Muscle layer of duodenum (tissue), 2 donors: Measurements from ENCODE around the gene TSPAN12.
"Not testable (repeated sequence)": the region's sequence is repeated elsewhere in the genome, so short reads cannot be mapped to it uniquely, and the experiment has no call there.

Experiments used
- H3K27ac ChIP-seq: one replicate; pipeline ENCODE4 v1.7.0; 2013; ENCODE audit warnings: mild to moderate bottlenecking, low read length
- H3K27me3 ChIP-seq: one replicate; pipeline ENCODE4 v1.7.0; 2013; ENCODE audit warnings: low read depth, mild to moderate bottlenecking, control low read depth, low read length
- H3K36me3 ChIP-seq, 2 donors: one replicate each; pipeline ENCODE4 v1.7.0; 2013; ENCODE audit warnings: low read length in 2 of 2, control low read depth in 1 of 2, mild to moderate bottlenecking in 1 of 2; ENCODE audit not compliant: insufficient read depth in 2 of 2, control insufficient read depth in 1 of 2
- H3K4me1 ChIP-seq, 2 donors: one replicate each; pipeline ENCODE4 v1.7.0; 2013; ENCODE audit warnings: low read length in 2 of 2, mild to moderate bottlenecking in 2 of 2, control low read depth in 1 of 2, moderate library complexity in 1 of 2; ENCODE audit not compliant: insufficient read depth in 2 of 2, control insufficient read depth in 1 of 2
- H3K4me3 ChIP-seq, 2 donors: one replicate each; pipeline ENCODE4 v1.7.0; 2013; ENCODE audit warnings: low read length in 2 of 2, low read depth in 1 of 2, mild to moderate bottlenecking in 1 of 2
- H3K9me3 ChIP-seq, 2 donors: one replicate each; pipeline ENCODE4 v1.7.0; 2013; ENCODE audit warnings: low read length in 2 of 2, control low read depth in 1 of 2, mild to moderate bottlenecking in 1 of 2; ENCODE audit not compliant: control insufficient read depth in 1 of 2
- donor health status: healthy.

The TSPAN12 gene

GRCh38 chr7:120799813-120800475, 58.0 kb downstream of the TSPAN12 start:
- no peaks in the 10 kb centered on the region for H3K4me1 ChIP-seq
- peaks cover 0 to 3% of the 10 kb centered on the region in 2 donors for H3K9me3 ChIP-seq
- H3K4me3 ChIP-seq = no peak overlapping the region
- no peaks in the 10 kb centered on the region for H3K27me3 ChIP-seq
- no peak overlapping the region for H3K27ac ChIP-seq
- no peaks in the 10 kb centered on the region for H3K36me3 ChIP-seq

DNA sequence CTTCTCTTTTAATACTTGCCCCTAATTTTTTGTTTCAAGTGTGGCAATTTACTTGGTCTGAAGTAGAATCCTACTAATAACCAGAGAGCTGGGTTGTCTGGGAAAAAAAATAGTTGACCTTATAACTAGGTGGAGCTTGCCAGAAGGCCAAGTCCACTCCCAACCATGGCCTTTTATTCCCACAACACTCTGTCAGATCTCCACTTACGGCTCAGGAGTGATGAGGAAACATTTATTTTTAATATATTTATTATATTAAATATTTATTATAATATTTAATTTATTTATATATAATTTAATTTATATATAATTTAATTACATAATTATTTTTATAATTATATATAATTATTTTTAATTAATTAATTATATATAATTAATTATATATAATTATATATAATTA, 58.8 kb downstream of the TSPAN12 start:
- Histone ChIP-seq H3K4me1 (no peaks in the 10 kb centered on the region), H3K27me3 (no peaks in the 10 kb centered on the region), H3K9me3 (peaks cover 0 to 3% of the 10 kb centered on the region in 2 donors), H3K36me3 (no peaks in the 10 kb centered on the region), H3K27ac (no peak overlapping the region), H3K4me3 (no peak overlapping the region)

GRCh38 chr7:120797026-120797645, 60.8 kb downstream of the TSPAN12 start:
- Histone ChIP-seq H3K9me3 (peaks cover 0 to 3% of the 10 kb centered on the region in 2 donors), H3K27ac (no peak overlapping the region)

DNA sequence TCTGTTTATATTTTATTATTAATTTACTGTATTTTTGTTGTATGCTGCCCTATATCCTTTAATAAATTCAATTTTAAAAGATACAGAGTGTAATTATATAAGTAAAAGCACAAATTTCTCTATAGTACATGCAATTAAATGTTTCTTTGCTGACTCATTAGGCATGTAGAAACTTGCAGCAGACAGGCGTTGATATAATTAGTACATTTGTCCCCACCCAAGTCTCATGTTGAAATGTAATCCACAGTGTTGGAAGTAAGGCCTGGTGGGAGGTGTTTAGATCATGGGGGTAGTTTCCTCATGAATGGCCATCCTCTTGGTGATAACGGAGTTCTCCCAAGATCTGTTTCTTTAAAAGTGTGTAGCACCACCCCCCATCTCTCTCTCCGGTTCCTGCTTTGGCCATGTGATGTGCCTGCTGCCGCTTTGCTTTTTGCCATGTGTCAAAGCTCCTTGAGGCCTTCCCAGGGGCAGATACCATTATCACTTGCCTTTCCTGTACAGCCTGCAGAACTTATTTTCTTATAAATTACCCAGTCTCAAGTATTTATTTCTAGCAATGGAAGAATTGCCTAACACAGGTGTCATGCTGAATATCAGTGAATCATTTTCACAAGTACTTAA, 63.7 kb downstream of the TSPAN12 start:
- H3K36me3 ChIP-seq = no peaks in the 10 kb centered on the region
- no peaks in the 10 kb centered on the region for H3K27me3 ChIP-seq
- no peak overlapping the region for H3K4me3 ChIP-seq
- no peak overlapping the region for H3K27ac ChIP-seq
- peaks cover 0 to 6% of the 10 kb centered on the region in 2 donors for H3K4me1 ChIP-seq
- H3K9me3 ChIP-seq = peaks cover 0 to 3% of the 10 kb centered on the region in 2 donors

More at GRCh38 chr7:120797026-120797645, 60.8 kb downstream of the TSPAN12 start:
- H3K27me3 ChIP-seq = no peaks in the 10 kb centered on the region
- H3K4me1 ChIP-seq = peaks cover 0 to under 1% of the 10 kb centered on the region in 2 donors
- H3K4me3 ChIP-seq = no peak overlapping the region
- no peaks in the 10 kb centered on the region for H3K36me3 ChIP-seq

DNA sequence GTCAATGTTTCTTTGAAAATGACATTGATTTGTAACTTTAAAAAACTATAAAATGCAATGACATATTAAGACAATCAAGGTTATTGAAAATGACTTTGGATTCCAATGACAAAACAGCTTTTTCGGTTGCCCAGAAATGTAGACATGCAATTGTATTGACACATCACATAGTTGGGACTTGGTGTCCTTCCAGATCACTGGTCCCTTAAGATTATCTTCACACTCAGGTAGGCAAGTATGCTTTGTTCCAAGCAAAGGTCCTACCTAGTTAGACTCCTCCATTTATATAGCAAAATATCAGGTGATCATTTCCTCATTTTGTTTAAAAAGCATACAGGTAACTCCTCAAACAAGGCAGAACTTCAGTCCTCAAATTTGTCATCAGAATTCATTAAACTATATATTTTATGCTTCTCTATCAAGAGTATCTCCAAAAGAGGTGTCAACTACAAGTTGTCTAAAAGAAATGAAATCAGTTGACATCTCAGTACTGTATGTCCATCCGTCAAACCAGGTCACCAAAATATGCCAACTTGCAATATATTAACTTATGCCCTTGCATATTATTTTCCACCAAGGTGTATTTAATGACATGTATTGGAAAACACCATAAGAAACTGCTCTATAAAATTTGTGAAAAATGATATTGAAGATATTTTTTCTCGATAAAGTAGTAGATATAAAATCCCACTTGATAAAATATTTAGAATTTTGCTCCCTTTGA, 64.6 kb downstream of the TSPAN12 start:
- Histone ChIP-seq H3K4me3 (no peak overlapping the region), H3K4me1 (peaks cover 0 to 6% of the 10 kb centered on the region in 2 donors)

DNA sequence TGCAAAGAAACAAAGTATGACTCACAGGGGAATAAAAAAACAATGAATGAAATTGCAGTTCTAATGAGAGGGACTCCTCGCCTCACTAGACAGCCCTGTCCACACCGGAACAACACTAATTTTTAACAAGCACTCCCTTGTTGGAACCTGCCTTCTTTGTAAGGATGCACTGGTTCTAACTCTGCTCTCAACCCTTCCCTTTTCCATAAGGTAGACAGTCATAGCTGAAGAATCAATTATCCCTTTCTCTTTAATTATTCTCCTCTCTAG, 65.1 kb downstream of the TSPAN12 start:
- no peak overlapping the region for H3K4me3 ChIP-seq
- H3K27ac ChIP-seq = no peak overlapping the region
- no peaks in the 10 kb centered on the region for H3K27me3 ChIP-seq
- peaks cover 0 to 3% of the 10 kb centered on the region in 2 donors for H3K9me3 ChIP-seq
- peaks cover 0 to 6% of the 10 kb centered on the region in 2 donors for H3K4me1 ChIP-seq
- H3K36me3 ChIP-seq = peaks cover 0 to 3% of the 10 kb centered on the region in 2 donors

More for the DNA sequence above, 64.6 kb downstream of the TSPAN12 start:
- Histone ChIP-seq H3K9me3 (peaks cover 0 to 3% of the 10 kb centered on the region in 2 donors), H3K27me3 (no peaks in the 10 kb centered on the region), H3K27ac (no peak overlapping the region), H3K36me3 (peaks cover 0 to 3% of the 10 kb centered on the region in 2 donors)

- no peak overlapping the region for H3K4me3 ChIP-seq
These were observed 65.7 kb downstream of the TSPAN12 start for GRCh38 chr7:120792091-120792860.

DNA sequence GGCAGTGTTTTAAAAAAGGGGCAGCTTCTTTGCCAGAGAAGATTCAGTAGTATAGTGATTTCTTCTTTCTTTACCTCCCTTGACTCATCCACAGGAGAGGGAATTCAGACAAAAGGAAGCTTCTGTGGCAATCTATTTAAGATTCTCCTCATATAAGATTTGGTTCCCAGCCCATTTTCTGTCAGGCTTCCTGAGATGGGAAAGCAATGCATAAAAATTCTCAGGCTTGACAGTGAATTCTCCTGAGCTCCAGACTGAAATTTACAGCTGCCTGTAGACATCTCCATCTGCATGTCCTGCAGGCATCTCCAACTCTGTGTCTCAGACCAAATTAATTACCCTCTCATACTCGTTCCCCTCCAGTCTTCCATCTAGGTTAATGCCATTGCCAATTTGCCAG, 72.8 kb downstream of the TSPAN12 start:
- Histone ChIP-seq H3K9me3 (no peaks in the 10 kb centered on the region), H3K27me3 (no peaks in the 10 kb centered on the region), H3K36me3 (peaks cover 0 to 3% of the 10 kb centered on the region in 2 donors), H3K27ac (no peak overlapping the region), H3K4me1 (no peaks in the 10 kb centered on the region), H3K4me3 (no peak overlapping the region)

More at GRCh38 chr7:120792091-120792860, 65.7 kb downstream of the TSPAN12 start:
- Histone ChIP-seq H3K9me3 (peaks cover 0 to 3% of the 10 kb centered on the region in 2 donors), H3K27me3 (no peaks in the 10 kb centered on the region), H3K36me3 (peaks cover 0 to 3% of the 10 kb centered on the region in 2 donors), H3K4me1 (peaks cover 0 to 6% of the 10 kb centered on the region in 2 donors), H3K27ac (no peak overlapping the region)

GRCh38 chr7:120783721-120784120, 74.2 kb downstream of the TSPAN12 start:
- Histone ChIP-seq H3K4me1 (no peaks in the 10 kb centered on the region), H3K36me3 (peaks cover 0 to 3% of the 10 kb centered on the region in 2 donors), H3K9me3 (no peaks in the 10 kb centered on the region), H3K4me3 (no peak overlapping the region), H3K27me3 (no peaks in the 10 kb centered on the region), H3K27ac (no peak overlapping the region)

DNA sequence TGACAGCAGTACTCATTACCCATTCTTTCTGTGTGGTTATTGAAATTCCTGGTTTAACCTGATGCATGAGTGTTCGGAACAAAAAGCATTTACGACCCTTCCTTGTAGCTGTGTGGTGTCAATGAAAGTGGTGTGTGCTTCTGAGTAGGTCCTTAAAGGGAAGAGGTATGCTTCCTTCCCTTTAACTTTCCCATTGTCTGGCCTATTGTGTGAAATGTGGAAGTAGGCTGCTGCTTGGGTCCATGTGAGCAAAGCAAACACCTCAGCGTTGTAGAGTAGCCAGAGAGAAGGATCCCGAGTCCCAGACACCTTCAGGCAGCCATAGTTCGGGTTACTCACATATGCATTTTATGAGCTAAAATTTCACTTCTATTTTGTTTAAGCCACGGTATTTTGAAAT, 74.7 kb downstream of the TSPAN12 start:
- Histone ChIP-seq H3K27ac (no peak overlapping the region), H3K27me3 (no peaks in the 10 kb centered on the region), H3K36me3 (no peaks in the 10 kb centered on the region), H3K9me3 (no peaks in the 10 kb centered on the region), H3K4me3 (no peak overlapping the region), H3K4me1 (no peaks in the 10 kb centered on the region)

- not testable (repeated sequence) for H3K27ac ChIP-seq, H3K4me1 ChIP-seq, H3K36me3 ChIP-seq, H3K27me3 ChIP-seq, H3K4me3 ChIP-seq, H3K9me3 ChIP-seq
These were observed 76.0 kb downstream of the TSPAN12 start for GRCh38 chr7:120781924-120782323.
